ENCODE data around the gene WSB1.

DNA sequence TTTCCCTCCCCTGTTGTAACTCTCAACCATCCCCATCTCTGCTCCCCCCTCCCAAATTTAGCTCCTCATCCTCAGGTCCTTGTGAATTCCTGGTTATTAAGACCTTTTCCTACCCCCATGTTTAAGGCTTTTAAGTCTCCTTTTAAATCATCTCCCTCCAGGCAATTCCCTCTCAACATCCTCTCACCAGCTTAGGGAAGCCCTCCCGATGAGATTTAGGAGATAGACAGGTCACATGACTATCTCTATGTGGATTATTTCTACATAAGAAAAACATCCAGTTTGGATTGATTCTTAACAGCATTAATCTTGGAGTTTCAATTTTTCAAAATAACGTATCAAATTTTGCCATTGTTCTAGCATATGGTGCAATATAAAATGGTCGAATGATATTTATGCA lies 12.5 kb upstream of the WSB1 start:
- TF ChIP-seq, protein P1, sequence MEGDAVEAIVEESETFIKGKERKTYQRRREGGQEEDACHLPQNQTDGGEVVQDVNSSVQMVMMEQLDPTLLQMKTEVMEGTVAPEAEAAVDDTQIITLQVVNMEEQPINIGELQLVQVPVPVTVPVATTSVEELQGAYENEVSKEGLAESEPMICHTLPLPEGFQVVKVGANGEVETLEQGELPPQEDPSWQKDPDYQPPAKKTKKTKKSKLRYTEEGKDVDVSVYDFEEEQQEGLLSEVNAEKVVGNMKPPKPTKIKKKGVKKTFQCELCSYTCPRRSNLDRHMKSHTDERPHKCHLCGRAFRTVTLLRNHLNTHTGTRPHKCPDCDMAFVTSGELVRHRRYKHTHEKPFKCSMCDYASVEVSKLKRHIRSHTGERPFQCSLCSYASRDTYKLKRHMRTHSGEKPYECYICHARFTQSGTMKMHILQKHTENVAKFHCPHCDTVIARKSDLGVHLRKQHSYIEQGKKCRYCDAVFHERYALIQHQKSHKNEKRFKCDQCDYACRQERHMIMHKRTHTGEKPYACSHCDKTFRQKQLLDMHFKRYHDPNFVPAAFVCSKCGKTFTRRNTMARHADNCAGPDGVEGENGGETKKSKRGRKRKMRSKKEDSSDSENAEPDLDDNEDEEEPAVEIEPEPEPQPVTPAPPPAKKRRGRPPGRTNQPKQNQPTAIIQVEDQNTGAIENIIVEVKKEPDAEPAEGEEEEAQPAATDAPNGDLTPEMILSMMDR (IDR thresholded peaks at IDR 0.05) = no peak
- no peak for TF ChIP-seq POLR2A (IDR thresholded peaks at IDR 0.05)
- no peak for TF ChIP-seq POLR2AphosphoS5 (IDR thresholded peaks at IDR 0.05)
- no peak for TF ChIP-seq EP300 (IDR thresholded peaks at IDR 0.05)

Data from gastroesophageal sphincter (tissue), 3 donors.